ENCODE data around the gene GTPBP4. TPM values are rescaled to one million over a fixed set of nuclear protein-coding genes. Genes with fewer than 3 reads are reported as not detected.

GTPBP4 gene
- total RNA-seq, 1 experiment from 2014 or later = 111 TPM

DNA sequence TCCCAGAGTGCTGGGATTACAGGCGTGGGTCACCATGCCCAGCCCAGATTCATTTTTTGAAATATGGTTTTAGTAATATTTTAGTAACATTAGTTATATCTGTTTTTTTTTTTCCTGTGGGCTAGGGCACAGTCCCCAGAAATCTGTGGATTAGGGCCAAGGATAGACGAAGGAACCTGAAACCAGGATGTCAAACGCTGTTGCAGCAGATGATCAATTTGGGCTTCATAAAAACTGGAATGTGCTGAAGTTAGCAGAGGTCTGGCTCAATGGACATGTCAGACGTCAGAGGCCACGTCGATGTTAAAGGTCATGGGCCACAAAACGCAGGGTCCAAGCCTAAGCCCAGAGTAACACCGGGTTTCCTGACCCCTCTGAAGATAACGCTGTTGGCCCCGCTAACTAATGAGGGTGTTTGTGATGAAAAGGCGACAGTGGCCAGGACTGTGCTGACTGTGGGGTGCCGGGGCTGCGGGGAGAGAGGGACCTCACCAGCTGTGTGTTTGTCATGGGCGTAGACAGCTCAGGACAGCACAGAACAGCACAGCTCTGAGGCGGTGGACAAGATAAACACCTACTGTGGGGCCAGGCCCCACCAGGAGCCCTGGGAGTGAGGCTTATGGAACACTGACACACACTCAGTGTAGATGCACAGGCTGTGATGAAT lies 23.8 kb upstream of the GTPBP4 start:
- no peaks in the 10 kb centered on the region for H3K4me1 ChIP-seq (ENCODE audit: control insufficient read depth in 1 of 2, insufficient read depth in 2 of 2, low read length in 2 of 2)
- intact Hi-C loops (cut with micrococcal nuclease) = no loop called here
- H3K9me3 ChIP-seq (ENCODE audit: control insufficient read depth in 1 of 2, insufficient read depth in 1 of 2, low read depth in 1 of 2, low read length in 2 of 2) = no peaks in the 10 kb centered on the region
- H3K4me2 ChIP-seq (ENCODE audit: low read length) = no peak overlapping the region
- no peak overlapping the region for H3K4me3 ChIP-seq (replicated peaks in 1 of 2; ENCODE audit: low read depth in 1 of 2, low read length in 2 of 2)
- ATAC-seq (no peak; the same call in 1 of the 2 replicates), DNase-seq (ENCODE audit: low read depth, low spot score) (no peak)
- no peak overlapping the region for H3K27ac ChIP-seq (ENCODE audit: low read depth, low read length)
- no peaks in the 10 kb centered on the region for H4K20me1 ChIP-seq (ENCODE audit: insufficient read depth)
- no peak overlapping the region for H2AFZ ChIP-seq (ENCODE audit: low read depth, low read length, poor library complexity, severe bottlenecking)
- no peak overlapping the region for H3K9ac ChIP-seq (ENCODE audit: low read length)
- H3K27me3 ChIP-seq (ENCODE audit: insufficient read depth, low read length) = no peaks in the 10 kb centered on the region; the same call in 1 of the 2 replicates
- no TSS peak for BruUV-seq (replicated peaks)
- RAD21 ChIA-PET (ENCODE audit: low non-redundant PET in 1 of 2, low total read pairs in 2 of 2, uncharacterized antibody in 2 of 2, unreplicated experiment in 2 of 2) = no interaction called here
- no peaks in the 10 kb centered on the region for H3K36me3 ChIP-seq (ENCODE audit: control insufficient read depth in 1 of 2, insufficient read depth in 2 of 2, low read length in 2 of 2)
- CTCF ChIA-PET = no interaction called here
- TF ChIP-seq ZNF274 (IDR thresholded peaks at IDR 0.05; ENCODE audit: low read depth, low read length) (no peak), POLR2AphosphoS5 (IDR thresholded peaks at IDR 0.05; ENCODE audit: low read depth, low read length) (no peak), EGR1 (IDR thresholded peaks at IDR 0.05; ENCODE audit: low read depth) (no peak), EZH2 (IDR thresholded peaks at IDR 0.05) (no peak), CEBPB (IDR thresholded peaks at IDR 0.05; ENCODE audit: low read depth) (no peak), POLR2A (IDR thresholded peaks at IDR 0.05; ENCODE audit: borderline replicate concordance, extremely low read depth, insufficient read depth, insufficient read length) (no peak)
- TF ChIP-seq, protein P1, sequence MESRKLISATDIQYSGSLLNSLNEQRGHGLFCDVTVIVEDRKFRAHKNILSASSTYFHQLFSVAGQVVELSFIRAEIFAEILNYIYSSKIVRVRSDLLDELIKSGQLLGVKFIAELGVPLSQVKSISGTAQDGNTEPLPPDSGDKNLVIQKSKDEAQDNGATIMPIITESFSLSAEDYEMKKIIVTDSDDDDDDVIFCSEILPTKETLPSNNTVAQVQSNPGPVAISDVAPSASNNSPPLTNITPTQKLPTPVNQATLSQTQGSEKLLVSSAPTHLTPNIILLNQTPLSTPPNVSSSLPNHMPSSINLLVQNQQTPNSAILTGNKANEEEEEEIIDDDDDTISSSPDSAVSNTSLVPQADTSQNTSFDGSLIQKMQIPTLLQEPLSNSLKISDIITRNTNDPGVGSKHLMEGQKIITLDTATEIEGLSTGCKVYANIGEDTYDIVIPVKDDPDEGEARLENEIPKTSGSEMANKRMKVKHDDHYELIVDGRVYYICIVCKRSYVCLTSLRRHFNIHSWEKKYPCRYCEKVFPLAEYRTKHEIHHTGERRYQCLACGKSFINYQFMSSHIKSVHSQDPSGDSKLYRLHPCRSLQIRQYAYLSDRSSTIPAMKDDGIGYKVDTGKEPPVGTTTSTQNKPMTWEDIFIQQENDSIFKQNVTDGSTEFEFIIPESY (IDR thresholded peaks at IDR 0.05; ENCODE audit: extremely low read depth, insufficient replicate concordance, low read length) = no peak
- H3K79me2 ChIP-seq (ENCODE audit: insufficient read depth, low read length) = no peaks in the 10 kb centered on the region
- H3K9me2 ChIP-seq (ENCODE audit: insufficient read depth) = no peaks in the 10 kb centered on the region
- POLR2A ChIA-PET = no interaction called here

DNA sequence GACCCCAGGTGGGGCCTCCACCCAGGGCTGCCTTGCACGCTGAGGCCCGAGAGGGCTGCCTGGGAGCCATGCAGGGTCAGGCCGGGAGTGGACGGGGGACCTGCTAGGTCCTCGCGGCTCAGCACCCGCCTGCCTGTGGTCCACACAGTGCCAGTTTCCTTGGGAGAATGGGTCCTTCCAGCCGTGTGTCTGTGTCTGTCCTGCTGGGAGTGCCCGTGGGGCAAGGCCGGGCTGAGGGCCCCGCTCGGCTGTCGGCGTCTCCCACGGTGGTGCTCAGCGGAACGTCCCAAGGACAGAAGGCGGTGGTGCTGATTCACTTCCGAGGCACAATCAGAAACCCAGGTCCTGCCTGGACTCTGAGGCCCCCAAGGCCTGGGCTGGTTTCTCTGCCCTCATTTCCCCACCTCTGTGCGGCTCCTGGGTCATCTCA lies 23.2 kb upstream of the GTPBP4 start:
- no peak for TF ChIP-seq SRF (IDR thresholded peaks at IDR 0.05; ENCODE audit: low read depth)
- no peak for TF ChIP-seq CEBPB (IDR thresholded peaks at IDR 0.05; ENCODE audit: low read depth)
- no peak for TF ChIP-seq JUND (IDR thresholded peaks at IDR 0.05)
- TF ChIP-seq POLR2A (IDR thresholded peaks at IDR 0.05; ENCODE audit: borderline replicate concordance, extremely low read depth, insufficient read depth, insufficient read length) = no peak
- TF ChIP-seq, protein P2, sequence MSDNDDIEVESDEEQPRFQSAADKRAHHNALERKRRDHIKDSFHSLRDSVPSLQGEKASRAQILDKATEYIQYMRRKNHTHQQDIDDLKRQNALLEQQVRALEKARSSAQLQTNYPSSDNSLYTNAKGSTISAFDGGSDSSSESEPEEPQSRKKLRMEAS (IDR thresholded peaks at IDR 0.05) = no peak
- TF ChIP-seq ZNF274 (IDR thresholded peaks at IDR 0.05; ENCODE audit: low read depth, low read length) = no peak
- Histone ChIP-seq H3K9me3 (ENCODE audit: control insufficient read depth in 1 of 2, insufficient read depth in 1 of 2, low read depth in 1 of 2, low read length in 2 of 2) (no peaks in the 10 kb centered on the region), H3K36me3 (ENCODE audit: control insufficient read depth in 1 of 2, insufficient read depth in 2 of 2, low read length in 2 of 2) (no peaks in the 10 kb centered on the region), H3K9ac (ENCODE audit: low read length) (no peak overlapping the region), H3K27ac (ENCODE audit: low read depth, low read length) (no peak overlapping the region), H3K4me3 (replicated peaks in 1 of 2; ENCODE audit: low read depth in 1 of 2, low read length in 2 of 2) (no peak overlapping the region), H3K4me1 (ENCODE audit: control insufficient read depth in 1 of 2, insufficient read depth in 2 of 2, low read length in 2 of 2) (no peaks in the 10 kb centered on the region), H3K27me3 (ENCODE audit: insufficient read depth, low read length) (no peaks in the 10 kb centered on the region; the same call in 1 of the 2 replicates), H4K20me1 (ENCODE audit: insufficient read depth) (no peaks in the 10 kb centered on the region), H3K79me2 (ENCODE audit: insufficient read depth, low read length) (no peaks in the 10 kb centered on the region), H2AFZ (ENCODE audit: low read depth, low read length, poor library complexity, severe bottlenecking) (no peak overlapping the region), H3K9me2 (ENCODE audit: insufficient read depth) (no peaks in the 10 kb centered on the region), H3K4me2 (ENCODE audit: low read length) (no peak overlapping the region)
- ChIA-PET CTCF (no interaction called here), RAD21 (ENCODE audit: low non-redundant PET in 1 of 2, low total read pairs in 2 of 2, uncharacterized antibody in 2 of 2, unreplicated experiment in 2 of 2) (no interaction called here), POLR2A (no interaction called here)
- intact Hi-C loops (cut with micrococcal nuclease) = no loop called here
- BruUV-seq (replicated peaks) = no TSS peak
- DNase-seq (ENCODE audit: low read depth, low spot score) (no peak), ATAC-seq (no peak)
